HepG2 (cell line): Measurements from ENCODE around the gene ANXA9. TPM values are rescaled to one million over a fixed set of nuclear protein-coding genes. Genes with fewer than 3 reads are reported as not detected.
A peak's percentile ranks its signal among the peaks of the same experiment; 100 is the strongest.

Experiments used
- AGO2 ChIP-seq: fragments of 200-400 bp; formaldehyde crosslinking; optimal IDR thresholded peaks from 2 replicates; pipeline ENCODE3; 2017; ENCODE audit warnings: mild to moderate bottlenecking, low read depth, low read length, moderate library complexity
- CENPT ChIP-seq: sonication (generic); formaldehyde crosslinking; IDR thresholded peaks from 2 replicates; pipeline ENCODE4 v1.8.0; 2022; ENCODE audit warnings: low read depth, mild to moderate bottlenecking, moderate library complexity, missing genetic modification reagents
- CERS6 ChIP-seq: sonication (generic); formaldehyde crosslinking; IDR thresholded peaks from 2 replicates; pipeline ENCODE4 v1.5.0; 2020; ENCODE audit warnings: missing genetic modification reagents
- ELF3 ChIP-seq: IDR thresholded peaks from 2 replicates; pipeline ENCODE4 v1.6.1; 2016; ENCODE audit warnings: missing genetic modification reagents, missing compliant biosample characterization
- ETS1 ChIP-seq: sonication (generic); formaldehyde crosslinking; IDR thresholded peaks from 2 replicates; pipeline ENCODE4 v1.4.0; 2020; ENCODE audit warnings: missing genetic modification reagents
- FOXJ3 ChIP-seq: sonication (generic); formaldehyde crosslinking; IDR thresholded peaks from 2 replicates; pipeline ENCODE4 v1.4.0; 2020; ENCODE audit warnings: missing genetic modification reagents, mild to moderate bottlenecking, borderline replicate concordance
- KMT2B ChIP-seq: IDR thresholded peaks from 2 replicates; pipeline ENCODE4 v1.6.1; 2016; ENCODE audit warnings: missing genetic modification reagents, missing compliant biosample characterization
- NFIB ChIP-seq: sonication (generic); formaldehyde crosslinking; IDR thresholded peaks from 2 replicates; pipeline ENCODE4 v1.9.0; 2021; ENCODE audit warnings: missing genetic modification reagents, mild to moderate bottlenecking, borderline replicate concordance
- POLR2AphosphoS5 ChIP-seq: IDR thresholded peaks from 2 replicates; pipeline ENCODE4 v1.6.1; 2012; ENCODE audit warnings: low read depth, low read length
- RARA ChIP-seq: IDR thresholded peaks from 2 replicates; pipeline ENCODE4 v1.6.1; 2016; ENCODE audit warnings: missing genetic modification reagents, missing compliant biosample characterization
- RFX5 ChIP-seq: IDR thresholded peaks from 2 replicates; pipeline ENCODE4 v1.6.1; 2011; ENCODE audit warnings: low read depth, low read length, improper control_type of control experiment
- SNAPC5 ChIP-seq: sonication (generic); formaldehyde crosslinking; IDR thresholded peaks from 2 replicates; pipeline ENCODE4 v1.8.1; 2023; ENCODE audit warnings: mild to moderate bottlenecking, missing genetic modification reagents, borderline replicate concordance
- THAP11 ChIP-seq: IDR thresholded peaks from 2 replicates; pipeline ENCODE4 v1.6.1; 2016; ENCODE audit warnings: missing biosample characterization, missing genetic modification reagents
- TMF1 ChIP-seq: sonication (generic); formaldehyde crosslinking; IDR thresholded peaks from 2 replicates; pipeline ENCODE4 v1.8.1; 2022; ENCODE audit warnings: low read depth, missing genetic modification reagents
- TP53 ChIP-seq: sonication (generic); formaldehyde crosslinking; conservative IDR thresholded peaks from 2 replicates; pipeline ENCODE4 v1.4.0; 2020; ENCODE audit warnings: missing genetic modification reagents
- ZFY ChIP-seq: sonication (generic); formaldehyde crosslinking; IDR thresholded peaks from 2 replicates; pipeline ENCODE4 v1.4.0; 2020; ENCODE audit warnings: missing genetic modification reagents
- ZNF598 ChIP-seq: sonication (generic); formaldehyde crosslinking; IDR thresholded peaks from 2 replicates; pipeline ENCODE4 v1.5.1; 2020; ENCODE audit warnings: mild to moderate bottlenecking, missing genetic modification reagents, borderline replicate concordance
- ZNF644 ChIP-seq: IDR thresholded peaks from 2 replicates; pipeline ENCODE4 v1.6.1; 2016; ENCODE audit warnings: low read depth
- ZNF704 ChIP-seq: sonication (generic); formaldehyde crosslinking; IDR thresholded peaks from 2 replicates; pipeline ENCODE4 v1.8.1; 2023; ENCODE audit warnings: mild to moderate bottlenecking, inconsistent platforms, moderate library complexity, missing genetic modification reagents, borderline replicate concordance
- ZNF766 ChIP-seq: sonication (generic); formaldehyde crosslinking; IDR thresholded peaks from 2 replicates; pipeline ENCODE4 v1.5.0; 2020; ENCODE audit warnings: missing genetic modification reagents, borderline replicate concordance
- ZNF781 ChIP-seq: sonication (generic); formaldehyde crosslinking; IDR thresholded peaks from 2 replicates; pipeline ENCODE4 v1.5.1; 2020; ENCODE audit warnings: borderline replicate concordance, mild to moderate bottlenecking, missing genetic modification reagents; ENCODE audit errors: not compliant biosample characterization
- ZSCAN29 ChIP-seq: sonication (generic); formaldehyde crosslinking; conservative IDR thresholded peaks from 2 replicates; pipeline ENCODE4 v1.4.0; 2020; ENCODE audit warnings: mild to moderate bottlenecking, missing genetic modification reagents
- ZXDC ChIP-seq: sonication (generic); formaldehyde crosslinking; IDR thresholded peaks from 2 replicates; pipeline ENCODE4 v1.5.0; 2020; ENCODE audit warnings: mild to moderate bottlenecking, missing genetic modification reagents
- polyA plus RNA-seq, 8 experiments: library from polyadenylated mRNA; depleted of rRNA in 3 of 8; stranded (reverse) in 7 of 8; unstranded in 1 of 8; fragments of >200 nt; fragmentation: Illumina TruSeq in 4 of 8; extraction: Trizol in 4 of 8; gene quantifications; 2 replicates each; pipeline versions ENCODE4 v1.2.1 to v1.2.3, GENCODE V29; 2011 to 2016; ENCODE audit warnings: low read depth in 4 of 8, missing spikeins in 1 of 8, mixed read lengths in 1 of 8; ENCODE audit not compliant: insufficient read depth in 1 of 8
- total RNA-seq, 5 experiments: library from RNA; depleted of rRNA; stranded (reverse); fragments of >200 nt; fragmentation: Illumina TruSeq; extraction: Trizol; gene quantifications; 2 replicates each; pipeline ENCODE4 v1.2.3, GENCODE V29; 2016; ENCODE audit warnings: low read depth in 1 of 5

Gene ANXA9
- total and polyA plus RNA-seq, 2 of the 13 experiments (the other 11 are each of a cell fraction or from before 2014, with no cell fraction given) = 13.3 to 23.9 TPM

- no peak for TF ChIP-seq ZNF704 (CRISPR knock-in tag)
- peak; percentile 3; the same call in 1 of the 2 replicates for TF ChIP-seq POLR2AphosphoS5
- TF ChIP-seq FOXJ3 (CRISPR knock-in tag) = no peak
- TF ChIP-seq RARA (CRISPR knock-in tag) = no peak
- TF ChIP-seq THAP11 (CRISPR knock-in tag) = no peak
- TF ChIP-seq ZNF766 (CRISPR knock-in tag) = no peak
- no peak for TF ChIP-seq ZFY (CRISPR knock-in tag)
- TF ChIP-seq RFX5 = no peak
- no peak for TF ChIP-seq ZSCAN29 (CRISPR knock-in tag)
- no peak for TF ChIP-seq ZNF644
- TF ChIP-seq SNAPC5 = no peak
- TF ChIP-seq CERS6 (CRISPR knock-in tag) = no peak
- TF ChIP-seq ZNF598 = no peak
- peak; percentile 23 for TF ChIP-seq AGO2
- no peak for TF ChIP-seq ELF3 (CRISPR knock-in tag)
- TF ChIP-seq ZNF781 (CRISPR knock-in tag) = no peak
- no peak for TF ChIP-seq NFIB (CRISPR knock-in tag)
- no peak for TF ChIP-seq ZXDC (CRISPR knock-in tag)
- TF ChIP-seq TMF1 (CRISPR knock-in tag) = no peak
- TF ChIP-seq CENPT (CRISPR knock-in tag) = no peak
- TF ChIP-seq ETS1 (CRISPR knock-in tag) = no peak
- TF ChIP-seq TP53 (CRISPR knock-in tag) = no peak
- TF ChIP-seq KMT2B = no peak
Observed at GRCh38 chr1:150963321-150964163, 18.6 kb upstream of the ANXA9 start (continued).
